H1 (cell line): ENCODE results near the gene GNA12. TPM values are rescaled to one million over a fixed set of nuclear protein-coding genes. Genes with fewer than 3 reads are reported as not detected.

Experiments used
- CTCF ChIA-PET: fragments of 300-600 bp; sonication (Branson Sonifier 250); formaldehyde crosslinking; loops from one replicate; lab custom pipeline; 2021; ENCODE audit not compliant: partially characterized antibody; lab: Charles Lee
- POLR2A ChIA-PET: fragments of 300-600 bp; sonication (Branson Sonifier 250); formaldehyde crosslinking; loops from one replicate; lab custom pipeline; 2021; ENCODE audit warnings: inconsistent platforms; ENCODE audit not compliant: partially characterized antibody; lab: Charles Lee
- DNase-seq, 2 experiments: peaks; one replicate each; pipeline versions ENCODE4 v3.0.0 to v3.0.0-alpha.2; 2010 to 2022; ENCODE audit warnings: low spot score in 2 of 2, low read depth in 1 of 2, mixed read lengths in 1 of 2
- FAIRE-seq: peaks from 2 replicates; lab custom pipeline; 2011; peaks lifted over from hg19 to GRCh38; lab: Jason Lieb, UNC
- H2AFZ ChIP-seq: 2 replicates; pipeline ENCODE4 v1.8.1; 2012; ENCODE audit warnings: low read length, inconsistent platforms
- H2AK5ac ChIP-seq: 2 replicates; pipeline ENCODE4 v1.6.1; 2013; ENCODE audit warnings: low read depth, low read length
- H2BK120ac ChIP-seq: replicated peaks from 2 replicates; pipeline ENCODE3; 2013; ENCODE audit warnings: low read depth, low read length, inconsistent platforms
- H2BK12ac ChIP-seq: 2 replicates; pipeline ENCODE4 v1.6.1; 2013; ENCODE audit warnings: low read depth, low read length
- H2BK15ac ChIP-seq: 2 replicates; pipeline ENCODE4 v1.6.1; 2013; ENCODE audit warnings: low read length
- H2BK20ac ChIP-seq: 2 replicates; pipeline ENCODE4 v1.6.1; 2013; ENCODE audit warnings: low read length
- H2BK5ac ChIP-seq: 2 replicates; pipeline ENCODE4 v1.6.1; 2013; ENCODE audit warnings: low read depth, low read length
- H3K14ac ChIP-seq: 2 replicates; pipeline ENCODE4 v1.6.1; 2013; ENCODE audit warnings: inconsistent platforms; ENCODE audit not compliant: insufficient read length
- H3K18ac ChIP-seq: 2 replicates; pipeline ENCODE4 v1.6.1; 2013; ENCODE audit warnings: low read length; ENCODE audit errors: extremely low read depth
- H3K23ac ChIP-seq: 2 replicates; pipeline ENCODE4 v1.6.1; 2013; ENCODE audit warnings: inconsistent platforms; ENCODE audit not compliant: insufficient read length
- H3K23me2 ChIP-seq: 2 replicates; pipeline ENCODE4 v1.6.1; 2013; ENCODE audit warnings: low read depth, low read length
- H3K27ac ChIP-seq: 2 replicates; pipeline ENCODE4 v1.6.1; 2011; ENCODE audit warnings: low read depth, low read length, inconsistent platforms
- H3K27me3 ChIP-seq, 4 experiments: replicated peaks in 1 of 4; 1 replicate in 1 of 4; 2 replicates in 3 of 4; pipeline versions ENCODE4 v1.6.1 to v1.8.1; 2011 to 2013; ENCODE audit warnings: low read length in 3 of 4, mild to moderate bottlenecking in 3 of 4, inconsistent platforms in 2 of 4, mixed read lengths in 2 of 4, moderate library complexity in 1 of 4; ENCODE audit not compliant: control insufficient read depth in 3 of 4, insufficient read depth in 3 of 4; ENCODE audit errors: extremely low read depth in 1 of 4
- H3K36me3 ChIP-seq, 4 experiments: 2 replicates each; pipeline versions ENCODE4 v1.6.1 to v1.8.1; 2011 to 2013; ENCODE audit warnings: mild to moderate bottlenecking in 4 of 4, low read length in 3 of 4, moderate library complexity in 2 of 4, control low read depth in 1 of 4, inconsistent platforms in 1 of 4; ENCODE audit not compliant: insufficient read depth in 4 of 4, control insufficient read depth in 2 of 4
- H3K4ac ChIP-seq: replicated peaks from 2 replicates; pipeline ENCODE3; 2013; ENCODE audit warnings: low read length, low read depth, mixed read lengths, inconsistent platforms; ENCODE audit not compliant: insufficient read length
- H3K4me1 ChIP-seq, 4 experiments: replicated peaks in 1 of 4; 1 replicate in 1 of 4; 2 replicates in 3 of 4; pipeline versions ENCODE4 v1.6.1 to v1.8.1; 2011 to 2013; ENCODE audit warnings: low read length in 3 of 4, inconsistent platforms in 2 of 4, mixed read lengths in 1 of 4; ENCODE audit not compliant: insufficient read depth in 4 of 4, control insufficient read depth in 3 of 4
- H3K4me2 ChIP-seq, 2 experiments: 2 replicates each; pipeline versions ENCODE4 v1.6.1 to v1.8.1; 2011 to 2013; ENCODE audit warnings: low read depth in 2 of 2, low read length in 2 of 2, control low read depth in 1 of 2, inconsistent platforms in 1 of 2, mild to moderate bottlenecking in 1 of 2; ENCODE audit not compliant: insufficient read depth in 1 of 2
- H3K4me3 ChIP-seq, 4 experiments: fragments of 200-600, 300-600 bp in 1 of 4; sonication (generic), shearing (Covaris generic), sonication (Bioruptor Twin) in 1 of 4; 2 replicates each; pipeline versions ENCODE4 v1.5.1 to v1.8.1; 2011 to 2016; ENCODE audit warnings: low read length in 4 of 4, low read depth in 3 of 4, control low read depth in 2 of 4, inconsistent platforms in 2 of 4, mild to moderate bottlenecking in 2 of 4, mixed read lengths in 1 of 4, moderate library complexity in 1 of 4; ENCODE audit not compliant: insufficient read depth in 2 of 4; ENCODE audit errors: extremely low read depth in 1 of 4
- H3K56ac ChIP-seq: replicated peaks from 2 replicates; pipeline ENCODE3; 2013; ENCODE audit warnings: low read depth, mild to moderate bottlenecking, mixed read lengths, low read length, inconsistent platforms; ENCODE audit not compliant: insufficient read length
- H3K79me1 ChIP-seq: 2 replicates; pipeline ENCODE4 v1.6.1; 2013; ENCODE audit warnings: low read depth, low read length, control low read depth
- H3K79me2 ChIP-seq, 2 experiments: 2 replicates each; pipeline versions ENCODE4 v1.6.1 to v1.8.1; 2012 to 2013; ENCODE audit warnings: low read length in 2 of 2, mild to moderate bottlenecking in 2 of 2, inconsistent platforms in 1 of 2; ENCODE audit not compliant: insufficient read depth in 2 of 2, control insufficient read depth in 1 of 2
- H3K9ac ChIP-seq, 4 experiments: replicated peaks in 1 of 4; 1 replicate in 1 of 4; 2 replicates in 3 of 4; pipeline versions ENCODE4 v1.6.1 to v1.8.1; 2011 to 2013; ENCODE audit warnings: low read depth in 3 of 4, low read length in 3 of 4, control low read depth in 2 of 4, mild to moderate bottlenecking in 2 of 4, moderate library complexity in 2 of 4, inconsistent platforms in 1 of 4; ENCODE audit errors: extremely low read depth in 1 of 4
- H3K9me3 ChIP-seq, 2 experiments: 2 replicates each; pipeline versions ENCODE4 v1.6.1 to v1.8.1; 2012 to 2013; ENCODE audit warnings: mild to moderate bottlenecking in 2 of 2, moderate library complexity in 2 of 2, control low read depth in 1 of 2, inconsistent platforms in 1 of 2, low read depth in 1 of 2, low read length in 1 of 2, mixed read lengths in 1 of 2; ENCODE audit not compliant: insufficient read depth in 2 of 2
- H4K20me1 ChIP-seq, 2 experiments: replicated peaks in 1 of 2; 2 replicates each; pipeline versions ENCODE3 to v1.8.1; 2011 to 2013; ENCODE audit warnings: inconsistent platforms in 2 of 2, low read length in 2 of 2, mild to moderate bottlenecking in 1 of 2; ENCODE audit not compliant: insufficient read depth in 2 of 2, control insufficient read depth in 1 of 2
- H4K5ac ChIP-seq: 2 replicates; pipeline ENCODE4 v1.6.1; 2013; ENCODE audit warnings: low read length, low read depth, mixed read lengths, inconsistent platforms; ENCODE audit not compliant: insufficient read length
- H4K8ac ChIP-seq: 2 replicates; pipeline ENCODE4 v1.8.0; 2013; ENCODE audit warnings: mild to moderate bottlenecking, moderate library complexity, low read length, inconsistent platforms; ENCODE audit not compliant: insufficient read depth; ENCODE audit errors: extremely low read depth
- H4K91ac ChIP-seq: replicated peaks from 2 replicates; pipeline ENCODE3; 2013; ENCODE audit warnings: low read length, mixed read lengths, inconsistent platforms; ENCODE audit not compliant: insufficient read length
- HDAC6 ChIP-seq: IDR thresholded peaks from one replicate; pipeline ENCODE4 v1.7.1; 2012; ENCODE audit warnings: low read depth, mild to moderate bottlenecking, inconsistent platforms, low read length, moderate library complexity
- SP1 ChIP-seq: IDR thresholded peaks from 2 replicates; pipeline ENCODE4 v1.6.1; 2011; ENCODE audit warnings: low read depth, low read length
- TAF1 ChIP-seq: IDR thresholded peaks from 2 replicates; pipeline ENCODE4 v1.6.1; 2011; ENCODE audit warnings: mild to moderate bottlenecking, low read depth, low read length
- WGBS, 2 experiments: shearing (Covaris generic) in 1 of 2; methylation state at CpG; one replicate each; pipeline versions ENCODE4 v1.1.6 to v1.1.7; 2013 to 2015; ENCODE audit warnings: low lambda C conversion rate in 2 of 2, mixed read lengths in 2 of 2, inconsistent platforms in 1 of 2, low coverage in 1 of 2, missing lambda C conversion rate in 1 of 2; ENCODE audit not compliant: insufficient replicate concordance in 2 of 2, insufficient coverage in 1 of 2, insufficient read length in 1 of 2; ENCODE audit errors: extremely low coverage in 1 of 2, missing lambda C conversion rate in 1 of 2; 5-methylcytosine and 5-hydroxymethylcytosine counted together
- polyA plus RNA-seq, 7 experiments: library from polyadenylated mRNA; depleted of rRNA in 3 of 7; stranded (reverse) in 5 of 7; unstranded in 2 of 7; fragments of >200 nt in 5 of 7; fragments of 200-250 nt in 2 of 7; gene quantifications; 1 replicate in 5 of 7; 2 replicates in 1 of 7; 4 replicates in 1 of 7; pipeline versions ENCODE4 v1.2.1 to v1.2.3, GENCODE V29; 2011 to 2013; ENCODE audit warnings: missing spikeins in 2 of 7, mixed read lengths in 2 of 7
- total RNA-seq: library from RNA; stranded (reverse); fragmentation: NEBNext Ultra II Directional; extraction: Animal tissue kit (Norgen Biotek cat#: 25700); gene quantifications from 2 replicates; pipeline ENCODE4 v1.2.1, GENCODE V29; 2021

The GNA12 gene
- total and polyA plus RNA-seq, 2 of the 8 experiments (the other 6 are each of a cell fraction or from before 2014, with no cell fraction given), result 96.5 to 109 TPM

- Histone ChIP-seq H3K14ac (no peak overlapping the region), H3K27me3 (no peaks in the 10 kb centered on the region), H3K4me1 (peaks cover 0 to 27% (median 14%) of the 10 kb centered on the region in 4 experiments; a peak in 6 of 7 replicates)
- 0 out of 2 replicates have a peak, but pooled peaks have one; percentile 32 for TF ChIP-seq TAF1
- no peak for TF ChIP-seq HDAC6
- TF ChIP-seq SP1, result peak; percentile 27; the same call in 1 of the 2 replicates
- TF ChIP-seq, all 59 proteins: peak for 2
- Histone ChIP-seq H3K79me1 (no peaks in the 10 kb centered on the region), H3K79me2 (no peaks in the 10 kb centered on the region), H2BK15ac (no peak overlapping the region; the same call in 1 of the 2 replicates), H3K4me3 (no peak overlapping the region), H4K5ac (no peak overlapping the region), H3K27ac (no peak overlapping the region), H3K9ac (no peak overlapping the region), H3K36me3 (no peaks in the 10 kb centered on the region), H2BK5ac (peak overlapping the region; percentile 28; the same call in 1 of the 2 replicates), H3K4me2 (no peak overlapping the region; a peak in 1 of 4 replicates), H3K23me2 (no peaks in the 10 kb centered on the region), H4K91ac (peak overlapping the region; percentile 69), H2BK12ac (peak overlapping the region; percentile 84; the same call in 1 of the 2 replicates), H3K18ac (no peak overlapping the region; the same call in 1 of the 2 replicates), H4K20me1 (peaks cover 0 to 4% of the 10 kb centered on the region in 2 experiments), H3K4ac (no peak overlapping the region), H4K8ac (no peak overlapping the region), H2BK120ac (no peak overlapping the region), H3K56ac (no peak overlapping the region), H3K23ac (no peak overlapping the region), H2AFZ (0 out of 2 replicates have a peak overlapping the region, but pooled peaks have one; percentile 15), H2AK5ac (no peak overlapping the region), H3K9me3 (no peaks in the 10 kb centered on the region), H2BK20ac (no peak overlapping the region)
- ChIA-PET CTCF (interaction anchor here (0.8 to 5.0 kb wide), 4 partner anchors 15 to 185 kb away, joined by 4 to 34 read pairs (median 4); no protein-coding TSS in a partner anchor), POLR2A (interaction anchor here (0.6 to 1.6 kb wide), 4 partner anchors 9 to 154 kb away, joined by 4 to 5 read pairs (median 4); no protein-coding TSS in a partner anchor)
- FAIRE-seq (no peak), DNase-seq (peak in 1 of 2 experiments; percentile 80)
- whole genome bisulfite sequencing, 2 experiments, result 70% methylated on average over 18 of the region's 18 CpGs; no CpG with 5 or more reads in 1 of the 2 experiments
Observed at GRCh38 chr7:2880874-2881533, 36.9 kb upstream of the GNA12 start.
